Activated effector memory CD4-positive, alpha-beta T cell treated with anti-CD3 and anti-CD28 coated beads, Interleukin-2, amount 50 U/mL, for 16 hours (primary cell): Measurements from ENCODE around the gene TPP2.

Experiments
- DNase-seq: peaks from one replicate; pipeline ENCODE4 v3.0.0-alpha.2; 2020

Gene TPP2

DNA sequence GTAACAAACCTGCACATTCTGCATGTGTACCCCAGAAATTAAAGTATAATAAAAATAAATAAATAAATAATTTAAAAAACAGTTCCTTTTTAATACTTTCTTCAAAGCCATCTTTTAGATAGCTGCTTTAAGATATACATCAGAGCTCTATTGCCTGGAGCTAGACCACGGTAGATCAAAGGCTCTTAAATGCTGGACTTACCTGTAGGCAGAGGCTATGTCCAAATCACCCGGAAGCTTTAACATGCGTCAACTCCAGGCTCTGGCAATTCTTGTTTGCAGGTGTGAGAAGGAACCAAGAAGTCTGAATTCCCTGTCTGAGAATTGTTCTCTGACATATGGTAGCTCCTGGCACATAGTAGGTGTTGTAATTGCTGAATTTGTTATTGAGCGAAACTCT is 99.7 kb downstream of the TPP2 start:
- DNase-seq = no peak

DNA sequence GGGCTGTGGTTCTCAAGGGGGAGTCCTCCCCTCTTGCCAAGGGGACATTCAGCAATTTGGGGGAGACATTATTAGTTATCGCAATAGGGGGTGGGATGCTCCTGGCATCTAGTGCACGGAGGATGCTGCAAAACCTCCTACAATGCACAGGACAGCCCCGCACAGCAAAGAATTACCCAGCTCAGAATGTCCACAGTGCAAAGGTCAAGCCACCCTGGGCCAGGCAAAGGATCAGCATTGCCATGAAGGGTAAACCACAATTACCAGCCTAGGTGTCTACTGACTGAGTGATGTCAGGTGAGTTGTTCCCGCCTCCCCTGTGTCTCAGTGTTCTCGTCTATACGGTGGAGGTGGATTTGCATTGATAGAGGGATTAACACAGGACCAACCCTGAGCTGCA is 100.5 kb downstream of the TPP2 start:
- no peak for DNase-seq

DNA sequence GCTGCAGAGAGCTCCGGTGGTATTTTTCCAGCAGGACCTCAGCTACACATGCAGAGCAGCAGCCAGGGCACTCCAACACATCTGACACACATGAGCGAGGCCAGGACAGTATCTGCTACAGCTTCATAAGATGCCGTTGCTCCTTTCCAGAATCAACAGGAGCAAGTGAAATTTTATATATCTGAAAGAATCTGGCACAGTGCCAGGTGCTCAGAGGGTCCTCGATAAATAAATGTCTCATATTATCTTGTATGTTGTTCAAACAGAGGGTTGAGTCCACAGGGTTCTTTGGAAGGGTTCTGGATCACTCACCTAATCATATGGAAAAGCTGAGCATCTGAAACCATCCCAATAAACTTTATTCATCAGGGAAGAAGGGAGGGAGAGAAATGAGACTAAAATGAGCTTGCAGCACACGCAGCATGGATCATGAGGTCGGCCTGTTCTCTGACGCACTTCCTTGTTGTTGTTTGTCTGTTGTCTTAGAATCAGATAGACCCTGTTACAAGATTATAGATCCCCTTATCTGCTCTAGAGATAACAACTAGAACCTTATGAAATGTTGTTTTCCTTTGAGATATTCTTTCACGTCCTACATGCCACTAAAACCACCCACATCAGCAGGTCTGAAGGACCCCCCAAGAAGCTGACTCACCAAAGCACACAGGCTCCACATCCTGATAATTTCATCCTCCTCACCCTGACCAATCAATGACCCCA is 101.3 kb downstream of the TPP2 start:
- no peak for DNase-seq

DNA sequence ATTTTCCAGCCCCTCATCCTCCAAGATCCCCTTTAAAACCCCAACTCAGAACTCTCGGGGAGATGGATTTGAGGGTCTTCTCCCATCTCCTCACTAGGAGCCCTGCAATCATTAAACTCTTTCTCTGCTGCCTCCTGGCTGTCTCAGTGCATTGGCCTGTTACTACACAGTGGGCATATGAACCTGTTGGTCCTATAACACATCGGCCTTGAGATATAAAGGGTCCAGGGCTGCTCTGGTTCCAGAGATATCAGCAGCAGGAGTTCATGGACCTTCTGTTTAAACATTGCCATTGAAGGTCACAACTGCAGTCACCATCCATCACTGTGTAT is 101.8 kb downstream of the TPP2 start:
- DNase-seq = no peak

DNA sequence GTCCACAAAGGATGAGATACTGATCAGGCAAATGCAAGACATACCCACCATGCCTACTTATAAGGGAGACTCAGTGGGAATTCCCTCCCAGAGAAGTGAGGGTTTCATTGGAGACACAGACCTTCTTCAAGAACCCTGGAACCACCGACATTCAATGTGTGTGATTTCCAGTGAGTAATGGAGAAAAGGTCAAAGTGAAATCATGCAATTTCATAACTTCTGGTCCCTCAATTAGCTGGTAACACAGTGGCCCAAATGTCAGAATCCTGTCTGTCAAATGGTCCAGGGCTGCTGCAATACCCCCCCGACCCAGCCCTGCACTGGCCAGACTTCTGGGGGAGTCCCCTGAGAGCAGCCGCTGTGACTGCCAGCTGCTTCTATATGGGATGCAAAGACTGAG is 102.7 kb downstream of the TPP2 start:
- DNase-seq = no peak

DNA sequence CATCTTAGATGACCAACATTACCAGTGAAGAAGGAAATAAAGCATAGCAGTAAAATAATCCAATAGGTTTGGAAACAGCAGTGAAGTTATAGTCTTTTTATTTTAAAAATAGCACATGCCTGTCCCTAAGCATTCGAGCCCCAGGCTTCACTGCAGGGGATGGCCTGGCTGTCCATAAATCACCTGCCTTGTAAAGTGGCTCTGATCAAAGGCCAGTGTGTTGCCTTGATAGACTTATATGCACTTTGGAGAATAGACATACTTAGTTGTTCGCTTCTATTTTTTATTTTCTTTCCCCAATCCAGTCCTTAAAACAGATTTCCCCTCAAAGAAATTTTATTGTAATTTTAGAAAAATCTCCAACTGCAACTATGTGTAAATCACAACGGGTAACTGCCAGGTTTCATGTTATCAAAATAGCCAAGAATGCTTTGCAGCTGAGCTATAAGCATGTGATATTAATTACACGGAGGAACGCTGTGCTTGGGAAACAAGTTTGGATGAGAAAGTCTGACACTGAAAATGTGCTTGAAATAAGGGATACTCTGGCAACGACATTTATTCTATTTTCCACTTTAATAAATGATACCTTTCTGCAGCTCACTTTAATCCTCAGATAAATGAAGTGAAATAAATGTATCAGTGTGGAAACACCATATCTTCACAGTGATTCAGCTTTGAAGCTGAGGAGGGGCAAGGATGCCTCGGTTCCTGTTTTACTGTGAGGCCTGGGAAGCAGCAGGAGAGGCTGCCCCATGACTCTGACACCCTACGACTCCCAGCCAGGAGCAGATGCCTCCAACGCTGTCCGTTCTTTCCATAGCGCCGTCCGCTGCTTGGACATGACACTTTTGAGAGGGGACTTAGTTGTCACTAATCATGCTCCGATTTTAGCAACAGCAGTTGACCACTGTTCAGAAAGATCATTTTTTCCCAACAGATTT is 103.6 kb downstream of the TPP2 start:
- no peak for DNase-seq

DNA sequence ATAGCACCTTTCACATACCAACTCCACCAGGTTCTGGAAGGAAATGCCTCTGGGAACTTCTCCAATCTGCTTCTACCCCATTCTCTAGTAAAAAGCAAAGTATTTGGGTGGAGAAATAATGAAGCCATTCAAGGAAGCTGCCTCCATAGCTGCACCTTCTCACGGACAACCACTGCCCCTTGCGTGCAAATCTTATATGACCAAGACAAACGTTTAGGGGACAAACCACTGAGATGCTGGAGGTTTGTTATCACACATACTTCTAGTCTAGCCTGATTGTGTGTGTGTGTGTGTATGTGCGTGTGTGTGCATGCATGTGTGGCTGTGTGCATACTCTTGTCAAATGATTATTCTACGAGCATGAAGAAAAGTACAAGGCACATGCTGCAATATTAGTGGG is 104.5 kb downstream of the TPP2 start:
- DNase-seq = no peak

DNA sequence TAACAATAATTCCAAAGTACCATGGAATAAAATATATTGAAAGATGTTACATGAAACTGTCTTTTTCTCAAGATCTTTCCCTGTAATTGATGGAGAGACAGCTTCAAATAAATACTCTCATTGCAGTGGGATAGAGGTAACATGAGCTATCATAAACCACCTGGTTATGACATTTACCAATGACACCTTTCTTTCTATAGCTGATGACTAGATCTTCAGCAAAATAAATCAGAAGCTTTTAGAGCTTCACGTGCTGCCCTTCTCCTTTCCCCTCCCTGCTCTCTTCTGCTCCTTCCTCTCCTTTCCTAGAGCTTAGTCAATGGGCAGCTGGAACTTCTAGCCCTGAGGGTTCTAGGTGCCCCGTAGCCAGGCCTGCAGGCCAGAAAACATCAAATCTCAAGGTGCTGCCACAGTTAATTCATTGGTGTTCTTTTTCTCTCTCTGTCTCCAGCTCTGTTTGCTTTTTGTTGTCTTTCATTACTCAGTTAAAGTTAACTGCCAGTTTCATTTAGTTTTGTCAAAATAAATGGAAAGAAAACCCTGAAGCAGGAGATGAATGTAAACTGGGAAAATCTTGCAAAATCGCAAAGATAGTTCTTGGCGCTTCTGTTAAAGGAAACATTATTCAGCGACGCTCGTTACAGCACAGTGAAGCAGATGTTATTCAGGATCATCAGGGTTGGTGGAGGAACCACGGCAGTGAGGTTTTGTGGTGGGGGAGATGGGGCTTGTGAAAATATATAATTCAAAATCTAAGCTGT is 106.4 kb downstream of the TPP2 start:
- no peak for DNase-seq

DNA sequence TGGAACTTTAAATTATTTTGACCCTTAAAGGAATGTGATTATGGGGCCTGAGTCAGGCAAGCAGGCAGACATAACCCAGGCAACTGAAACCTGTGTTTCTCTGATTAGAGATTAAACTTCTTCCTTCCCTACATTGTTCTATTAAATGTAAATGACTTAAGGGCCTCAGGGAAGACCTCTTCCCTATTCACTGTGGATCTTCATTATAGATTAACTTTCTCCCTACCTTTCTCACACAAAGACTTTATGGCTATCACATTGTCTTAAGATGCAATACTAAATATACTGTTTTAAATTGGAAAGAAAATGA is 106.9 kb downstream of the TPP2 start:
- no peak for DNase-seq

DNA sequence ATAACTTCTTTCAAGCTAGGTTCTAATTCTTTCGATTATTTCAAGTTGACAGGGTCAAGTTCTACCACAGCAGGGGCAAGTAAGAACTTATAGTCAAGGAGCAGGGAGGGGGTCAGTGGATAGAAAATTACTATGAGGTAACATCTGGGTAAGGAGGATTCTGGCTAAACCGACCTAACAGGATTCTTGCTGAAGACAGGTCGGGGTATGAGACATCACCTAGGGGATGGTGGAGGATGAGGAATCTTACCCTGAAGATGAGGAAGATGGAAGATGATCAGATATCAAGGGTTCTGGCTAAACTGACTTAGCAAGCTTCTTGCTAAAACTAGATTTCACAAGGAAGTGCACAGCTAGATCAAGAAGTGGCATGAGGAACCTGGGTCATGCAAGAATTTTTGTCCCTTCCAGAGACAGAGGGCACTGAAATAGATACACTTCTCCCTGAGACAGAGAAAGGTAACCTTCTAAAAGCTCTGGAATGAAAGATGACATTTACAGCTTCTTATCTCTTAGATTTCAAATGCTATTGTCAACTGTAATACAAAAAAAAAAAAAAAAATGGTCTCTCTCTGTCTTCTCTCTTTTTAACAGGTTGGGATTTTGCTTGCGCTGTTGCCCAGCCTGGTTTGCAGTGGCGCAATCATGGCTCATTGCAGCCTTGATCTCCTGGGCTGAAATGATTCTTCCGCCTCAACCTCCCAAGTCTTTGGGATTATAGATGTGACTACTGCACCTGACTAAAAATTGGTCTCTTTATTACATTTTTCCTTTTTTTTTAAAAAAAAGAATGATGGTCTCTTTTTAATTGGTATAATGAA is 107.7 kb downstream of the TPP2 start:
- DNase-seq = no peak

DNA sequence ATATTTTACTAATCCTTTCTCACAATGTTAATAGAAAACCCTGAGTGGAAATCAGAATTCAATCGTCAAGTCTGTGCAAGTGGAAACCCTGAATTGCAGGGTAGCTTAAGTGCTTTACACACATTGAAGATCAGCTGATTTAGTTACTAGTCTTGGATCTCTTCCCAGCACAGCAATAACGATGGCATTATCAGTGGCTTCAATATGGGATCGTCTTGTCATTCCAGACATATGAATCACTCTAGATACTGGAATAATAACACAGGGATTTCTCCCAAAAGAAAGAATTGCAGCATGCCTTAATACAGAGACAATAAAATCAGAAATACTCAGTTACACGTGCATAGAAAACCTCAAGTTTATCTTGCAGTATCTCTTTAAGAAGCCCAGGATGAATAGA is 110.7 kb downstream of the TPP2 start:
- no peak for DNase-seq

DNA sequence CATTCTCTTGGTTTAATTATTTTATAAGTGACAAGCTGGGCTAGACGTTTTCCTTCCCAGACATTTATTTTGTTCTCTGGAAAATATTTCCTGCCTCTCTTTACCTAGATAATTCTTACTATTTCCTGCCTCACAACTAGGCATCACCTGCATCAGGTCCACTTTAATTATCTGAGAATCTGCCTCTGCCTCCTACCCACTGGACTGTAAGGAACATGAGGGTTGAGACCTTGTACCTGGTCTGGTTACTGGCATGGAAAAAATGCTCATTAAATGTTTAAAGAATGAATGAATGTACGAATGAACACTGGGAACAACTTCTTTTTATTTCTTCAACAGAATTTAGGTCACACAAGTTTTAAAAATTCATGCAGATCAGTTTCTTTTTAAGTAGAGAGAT is 111.4 kb downstream of the TPP2 start:
- DNase-seq = no peak

DNA sequence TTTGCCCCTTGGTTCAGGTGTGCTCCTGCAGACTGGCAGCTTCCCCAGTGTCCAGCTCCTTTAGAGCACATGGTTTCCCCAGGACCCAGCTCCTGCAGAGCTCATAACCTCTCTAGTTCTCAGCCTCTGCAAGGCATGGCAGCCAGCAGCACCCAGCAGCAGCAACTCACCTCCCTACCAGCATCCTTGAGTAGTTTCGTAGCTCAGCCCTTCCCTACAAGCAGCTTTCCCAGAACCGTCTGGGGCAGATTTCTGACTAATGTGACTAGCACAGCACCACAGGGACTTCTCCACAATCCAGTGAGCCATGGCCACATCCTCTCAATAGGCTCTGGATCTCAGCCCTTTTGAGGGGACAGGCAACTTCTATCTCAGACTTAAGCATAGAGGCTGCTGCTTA is 112.2 kb downstream of the TPP2 start:
- no peak for DNase-seq

DNA sequence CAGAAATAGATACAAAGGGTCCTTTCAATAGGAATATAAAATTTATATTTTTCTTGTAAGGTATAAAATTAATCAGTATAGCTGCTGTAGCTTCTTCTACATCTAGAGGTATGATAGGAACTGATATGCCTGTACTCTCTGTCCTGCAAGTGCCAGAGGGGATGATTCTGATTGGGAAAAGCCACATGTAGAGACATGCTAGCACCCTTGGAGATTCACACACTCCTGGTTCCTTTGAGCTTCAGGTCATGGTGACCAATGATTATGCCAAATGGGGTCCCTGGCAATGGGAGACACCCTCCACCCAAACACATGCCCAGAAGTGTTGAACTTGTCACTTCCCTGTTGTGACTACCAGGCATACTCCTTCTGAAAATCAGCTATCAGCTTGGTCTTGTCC is 112.8 kb downstream of the TPP2 start:
- DNase-seq = no peak

DNA sequence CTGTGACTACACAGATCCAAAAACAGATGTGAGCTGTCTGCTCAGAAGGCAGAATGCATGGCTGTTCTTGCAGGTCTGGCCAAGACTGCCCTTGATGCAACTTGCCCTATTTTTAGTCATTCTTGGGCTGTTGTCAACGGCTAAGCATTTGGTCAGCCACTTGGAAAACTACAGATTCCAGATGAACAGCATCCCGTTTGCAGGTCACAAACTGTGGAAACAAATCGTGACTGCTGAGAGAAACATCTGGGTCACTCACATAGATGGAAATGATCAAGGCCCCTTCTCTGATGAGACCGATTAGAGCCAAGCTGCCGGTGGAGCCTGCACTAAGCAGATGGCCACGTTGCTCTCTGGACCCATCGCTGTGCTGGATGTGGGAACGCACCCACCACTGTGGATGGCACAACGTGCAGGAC is 113.5 kb downstream of the TPP2 start:
- DNase-seq = no peak

DNA sequence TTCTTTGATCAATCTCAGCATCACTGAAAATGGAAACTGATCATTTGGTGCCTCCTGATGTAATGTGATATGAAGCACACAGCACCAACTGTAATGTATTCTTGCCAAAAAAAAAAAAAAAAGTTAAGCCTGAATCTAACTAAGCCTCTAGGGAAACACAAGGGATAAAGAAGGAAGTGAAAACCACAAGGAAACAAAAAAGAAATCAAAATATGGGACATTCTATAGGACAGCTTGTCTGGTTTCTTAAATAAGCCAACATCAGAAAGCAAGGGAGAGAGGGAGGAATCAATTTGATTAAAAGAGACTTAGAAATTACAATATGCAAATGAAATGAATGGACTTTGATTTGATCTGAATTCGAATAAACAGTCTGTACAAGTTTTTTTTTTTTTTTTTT is 118.7 kb downstream of the TPP2 start:
- no peak for DNase-seq

DNA sequence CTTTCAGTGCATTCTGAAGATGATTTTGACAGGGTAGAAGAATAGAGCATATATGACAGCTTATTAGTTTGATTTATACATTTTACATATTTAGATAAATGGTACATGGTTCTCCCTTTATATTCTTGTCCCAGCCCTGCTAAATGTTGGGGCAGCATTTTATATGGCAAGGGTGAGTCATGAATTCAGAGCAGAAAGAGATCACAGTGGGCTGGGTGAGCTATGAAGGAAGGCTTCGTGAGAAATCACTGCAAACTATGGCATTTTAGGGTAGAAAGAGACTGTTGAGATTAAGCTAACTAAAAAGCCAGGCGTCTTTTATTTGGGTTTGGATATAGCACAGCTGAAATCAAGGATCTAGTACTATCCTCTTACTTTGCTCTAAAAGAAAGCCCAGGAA is 122.0 kb downstream of the TPP2 start:
- no peak for DNase-seq

DNA sequence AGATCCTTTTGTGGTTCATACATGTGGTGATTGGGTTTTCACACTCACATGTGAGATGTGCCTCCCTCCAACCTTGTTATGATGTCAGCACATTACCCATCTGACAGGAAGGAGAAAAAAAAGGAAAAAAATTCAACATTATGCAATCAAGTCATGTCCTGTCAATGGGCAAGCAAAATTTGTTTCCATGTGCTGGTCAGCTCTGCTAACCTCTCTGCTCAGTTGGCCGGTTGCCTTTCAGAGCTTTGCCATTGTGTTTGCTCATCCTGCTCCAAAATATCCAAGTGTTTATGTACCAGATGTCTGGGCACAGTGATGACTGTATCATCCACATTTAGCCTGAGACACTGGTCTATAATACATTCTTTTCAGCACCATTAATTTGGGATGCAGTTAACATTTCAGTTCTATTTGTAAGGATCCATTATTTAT is 125.0 kb downstream of the TPP2 start:
- DNase-seq = no peak

DNA sequence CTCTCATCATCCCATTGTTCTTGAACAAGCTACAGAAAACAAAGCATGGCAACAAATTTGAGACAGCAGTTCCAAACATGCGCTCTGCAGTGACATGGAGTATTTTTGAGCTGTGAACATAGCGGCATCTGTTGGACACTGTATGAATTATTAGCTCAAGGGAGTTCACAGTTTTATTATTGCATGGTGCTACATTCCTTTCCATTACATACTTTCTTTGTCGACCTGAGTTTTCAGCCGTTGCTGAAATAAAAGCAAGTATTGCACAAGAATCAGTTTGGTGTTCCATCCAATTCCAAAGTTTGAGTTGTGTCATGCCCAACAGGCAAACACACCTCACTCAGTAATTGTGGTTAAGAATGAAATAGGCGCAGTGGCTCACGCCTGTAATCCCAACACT is 128.1 kb downstream of the TPP2 start:
- no peak for DNase-seq

DNA sequence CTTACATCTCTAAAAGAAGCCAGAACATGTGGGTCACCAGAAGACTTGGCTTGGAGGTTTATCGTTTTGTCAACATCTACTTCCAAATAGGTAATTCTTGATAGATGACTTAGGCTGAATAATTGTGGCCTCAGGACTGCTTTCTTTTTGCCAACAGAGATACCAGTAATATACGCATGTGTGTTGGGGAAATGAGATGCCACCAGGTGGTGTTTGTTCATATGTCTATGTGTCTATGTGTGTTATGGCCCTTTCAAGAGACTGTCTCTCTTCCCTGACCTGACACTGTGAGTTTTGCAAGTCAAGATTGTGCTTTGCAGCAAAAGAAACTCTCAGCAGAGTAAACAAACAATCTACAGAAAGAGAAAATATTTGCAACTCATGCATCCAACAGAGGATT is 129.6 kb downstream of the TPP2 start:
- no peak for DNase-seq
